HG03064 (cell line): ENCODE data around the gene MED8.

ENCODE experiments used
- ATAC-seq: cut with Tn5 transposase; IDR thresholded peaks from one replicate; pipeline ENCODE4 v1.9.1; 2021; ENCODE audit warnings: low read depth; ENCODE audit not compliant: unreplicated experiment

Gene MED8

DNA sequence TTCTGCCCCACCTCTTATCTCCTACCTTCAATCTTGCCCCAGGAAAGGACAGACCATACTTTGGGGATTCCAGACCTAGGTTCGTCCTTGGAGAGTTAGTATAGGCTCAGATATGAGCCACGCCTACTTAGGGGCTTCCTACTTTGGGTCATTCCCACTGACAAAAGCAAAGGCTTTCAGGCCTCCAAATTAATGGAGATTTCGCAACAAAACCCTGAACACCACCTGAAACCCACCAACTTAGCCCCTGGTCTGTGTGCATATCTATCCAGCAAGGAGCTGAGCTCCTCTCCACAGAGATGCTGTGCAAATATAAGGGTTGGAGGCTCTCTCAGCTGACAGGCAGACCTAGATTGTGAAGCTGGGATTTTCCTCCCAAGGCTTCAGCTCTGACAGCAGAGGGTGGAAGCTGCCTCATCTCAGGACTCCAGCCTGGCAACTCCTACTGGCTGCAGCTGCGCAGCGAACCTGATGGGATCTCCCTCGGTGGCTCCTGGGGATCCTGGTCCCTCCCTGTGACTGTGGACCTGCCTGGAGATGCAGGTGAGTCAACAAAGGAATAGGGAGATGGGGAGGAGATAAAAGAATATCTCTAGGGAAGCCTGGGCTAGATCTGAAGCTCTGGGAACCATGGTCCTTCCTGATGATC is 49.9 kb downstream of the MED8 start:
- ATAC-seq = no peak

DNA sequence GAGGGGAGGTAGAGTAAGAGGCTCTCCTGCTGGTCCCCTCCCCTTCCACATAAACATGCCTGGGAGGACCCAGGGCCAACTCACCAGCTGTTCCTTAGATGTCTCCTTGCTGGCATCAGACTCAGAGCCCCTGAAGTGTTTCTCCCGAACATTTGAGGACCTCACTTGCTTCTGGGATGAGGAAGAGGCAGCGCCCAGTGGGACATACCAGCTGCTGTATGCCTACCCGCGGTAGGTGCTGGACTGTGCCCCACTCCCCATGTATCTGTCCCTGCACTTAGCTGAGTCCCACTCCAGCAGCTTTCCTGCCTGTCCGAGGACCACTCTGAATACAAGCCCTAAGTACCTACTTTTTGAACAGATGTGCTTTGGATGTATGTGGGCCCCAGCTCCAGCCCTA is 51.6 kb downstream of the MED8 start:
- ATAC-seq = no peak

GRCh38 chr1:43337588-43337987 is 52.0 kb downstream of the MED8 start, which contains the start of gene MPL:
TSS of gene MPL (plus strand) at chr1:43337818. CDS start at chr1:43337849, 31 bp downstream.
- ATAC-seq = no peak

- ATAC-seq = no peak
Observed at GRCh38 chr1:43334453-43335205, 55.0 kb downstream of the MED8 start.
